ENCODE data around the gene EIF2A. TPM values are rescaled to one million over a fixed set of nuclear protein-coding genes. Genes with fewer than 3 reads are reported as not detected.

Gene EIF2A
- total and polyA plus RNA-seq, 2 of the 13 experiments (the other 11 are each of a cell fraction or from before 2014, with no cell fraction given), result 124 to 139 TPM

- peak; percentile 14; the same call in 1 of the 2 replicates for TF ChIP-seq DZIP1 (CRISPR knock-in tag; IDR thresholded peaks at IDR 0.05)
- peak; percentile 10; the same call in 1 of the 2 replicates for TF ChIP-seq TFAP4 (IDR thresholded peaks at IDR 0.05; ENCODE audit: borderline replicate concordance, low read depth)
- no peak for TF ChIP-seq ATF7 (IDR thresholded peaks at IDR 0.05)
- no peak; the same call in 1 of the 2 replicates for TF ChIP-seq ATF7 (CRISPR knock-in tag; IDR thresholded peaks at IDR 0.05)
- no peak; the same call in 1 of the 2 replicates for TF ChIP-seq E2F5 (CRISPR knock-in tag; conservative IDR thresholded peaks at IDR 0.05)
- TF ChIP-seq JUND (CRISPR knock-in tag; IDR thresholded peaks at IDR 0.05), result no peak
- TF ChIP-seq TBL1XR1 (IDR thresholded peaks at IDR 0.05; ENCODE audit: borderline replicate concordance, low read length, partially characterized antibody), result no peak
- no peak for TF ChIP-seq ZNF609 (CRISPR knock-in tag; IDR thresholded peaks at IDR 0.05; ENCODE audit: borderline replicate concordance)
- peak; percentile 84; the same call in 1 of the 2 replicates for TF ChIP-seq CSRNP2 (CRISPR knock-in tag; conservative IDR thresholded peaks at IDR 0.05; ENCODE audit: low read depth)
- no peak for TF ChIP-seq CENPX (CRISPR knock-in tag; IDR thresholded peaks at IDR 0.05)
- TF ChIP-seq TMF1 (CRISPR knock-in tag; IDR thresholded peaks at IDR 0.05; ENCODE audit: low read depth), result peak; percentile 82; the same call in 1 of the 2 replicates
- TF ChIP-seq ERF (CRISPR knock-in tag; IDR thresholded peaks at IDR 0.05), result peak; percentile 72
- TF ChIP-seq ZSCAN5A (CRISPR knock-in tag; IDR thresholded peaks at IDR 0.05; ENCODE audit: borderline replicate concordance), result 0 out of 2 replicates have a peak, but pooled peaks have one; percentile 17
- TF ChIP-seq SAFB2 (CRISPR knock-in tag; IDR thresholded peaks at IDR 0.05; ENCODE audit: borderline replicate concordance, low read depth), result peak; percentile 59; the same call in 1 of the 2 replicates
- TF ChIP-seq GATAD1 (CRISPR knock-in tag; IDR thresholded peaks at IDR 0.05), result peak; percentile 98
Measured at GRCh38 chr3:150546226-150547044, at the start of gene EIF2A, which contains the start of gene SERP1 (continued).
